M059J (cell line): ENCODE measurements around the gene JUN. TPM values are rescaled to one million over a fixed set of nuclear protein-coding genes. Genes with fewer than 3 reads are reported as not detected.
A peak's percentile ranks its signal among the peaks of the same experiment; 100 is the strongest.

Experiments
- DNase-seq: peaks from one replicate; pipeline ENCODE4 v3.0.0-alpha.2; 2012; ENCODE audit warnings: low read depth
- total RNA-seq: library from RNA; depleted of rRNA; stranded (reverse); fragments of >200 nt; shearing (Covaris generic); gene quantifications from 2 replicates; pipeline ENCODE4 v1.2.3, GENCODE V29; 2014

JUN gene
- total RNA-seq, 1 experiment from 2014 or later: 85.5 TPM

- peak; percentile 51 for DNase-seq
Observed at GRCh38 chr1:58783090-58783992, 506 bp downstream of the JUN start.

- peak; percentile 45 for DNase-seq
Observed at GRCh38 chr1:58782178-58783089, 1.4 kb downstream of the JUN start.

GRCh38 chr1:58781541-58782177, 2.2 kb downstream of the JUN start:
- DNase-seq: peak; percentile 75

- DNase-seq: peak; percentile 62
Observed at GRCh38 chr1:58780836-58781452, 2.9 kb downstream of the JUN start.

- no peak for DNase-seq
Observed at GRCh38 chr1:58780411-58780810, 3.4 kb downstream of the JUN start.

GRCh38 chr1:58779801-58780382, 4.0 kb downstream of the JUN start:
- peak; percentile 92 for DNase-seq

- peak; percentile 61 for DNase-seq
Observed at GRCh38 chr1:58779059-58779754, 4.6 kb downstream of the JUN start.

GRCh38 chr1:58778385-58779000, 5.4 kb downstream of the JUN start:
- peak; percentile 30 for DNase-seq

GRCh38 chr1:58774027-58774426, 9.8 kb downstream of the JUN start:
- DNase-seq: no peak

- peak; percentile 63 for DNase-seq
Observed at GRCh38 chr1:58773406-58773840, 10.4 kb downstream of the JUN start.

GRCh38 chr1:58769809-58770320, 14.0 kb downstream of the JUN start:
- DNase-seq: no peak

GRCh38 chr1:58768971-58769808, 14.7 kb downstream of the JUN start:
- DNase-seq: peak; percentile 75

GRCh38 chr1:58768191-58768731, 15.6 kb downstream of the JUN start:
- no peak for DNase-seq

- DNase-seq: no peak
Observed at GRCh38 chr1:58767143-58767542, 16.7 kb downstream of the JUN start.

- DNase-seq: no peak
Observed at GRCh38 chr1:58765441-58765840, 18.4 kb downstream of the JUN start.

- DNase-seq: peak; percentile 67
Observed at GRCh38 chr1:58765006-58765405, 18.8 kb downstream of the JUN start.

GRCh38 chr1:58764294-58764978, 19.4 kb downstream of the JUN start:
- DNase-seq: peak; percentile 95

- DNase-seq: peak; percentile 93
Observed at GRCh38 chr1:58763214-58763613, 20.6 kb downstream of the JUN start.
